B cell (primary cell): ENCODE data around the gene TGDS. TPM values are rescaled to one million over a fixed set of nuclear protein-coding genes. Genes with fewer than 3 reads are reported as not detected.

Experiments used
- ATAC-seq: fragments of 200-7000 bp; cut with Tn5 transposase; one replicate; pipeline ENCODE4 v1.10.0; 2021; ENCODE audit warnings: low read depth, mild to moderate bottlenecking, moderate number of reproducible peaks, moderate library complexity
- CTCF ChIA-PET: fragments of 350-600 bp; sonication (Branson Sonifier 250); formaldehyde crosslinking; loops from one replicate; lab custom pipeline; 2021; ENCODE audit warnings: antibody characterized with exemption, inconsistent platforms; lab: Charles Lee
- POLR2A ChIA-PET: fragments of 350-600 bp; sonication (Branson Sonifier 250); formaldehyde crosslinking; loops from one replicate; lab custom pipeline; 2021; ENCODE audit warnings: antibody characterized with exemption; lab: Charles Lee
- DNase-seq: peaks from one replicate; pipeline ENCODE4 v3.0.0; 2013
- H2AFZ ChIP-seq: 2 replicates; pipeline ENCODE4 v1.6.1; 2012; ENCODE audit warnings: mild to moderate bottlenecking, low read depth, low read length; ENCODE audit not compliant: insufficient read depth, poor library complexity, severe bottlenecking
- H3K27ac ChIP-seq, 2 donors: 1 replicate in 1 of 2; 2 replicates in 1 of 2; pipeline ENCODE4 v1.5.1; 2012 to 2013; ENCODE audit warnings: low read length in 2 of 2, mild to moderate bottlenecking in 2 of 2, moderate library complexity in 1 of 2
- H3K27me3 ChIP-seq, 4 experiments: fragments of 200-600 bp in 1 of 4; sonication (generic) in 1 of 4; replicated peaks in 1 of 4; 1 replicate in 2 of 4; 2 replicates in 2 of 4; pipeline versions ENCODE4 v1.6.1 to v1.7.0; 2013 to 2016; ENCODE audit warnings: low read length in 3 of 4, mild to moderate bottlenecking in 2 of 4, mixed read lengths in 1 of 4, moderate library complexity in 1 of 4; ENCODE audit not compliant: insufficient read depth in 4 of 4, control insufficient read depth in 3 of 4; ENCODE audit errors: control extremely low read depth in 1 of 4
- H3K36me3 ChIP-seq, 2 experiments: replicated peaks in 1 of 2; 1 replicate in 1 of 2; 2 replicates in 1 of 2; pipeline versions ENCODE4 v1.6.1 to v1.7.1; 2013; ENCODE audit warnings: low read length in 1 of 2; ENCODE audit not compliant: insufficient read depth in 2 of 2, control insufficient read depth in 1 of 2; ENCODE audit errors: control extremely low read depth in 1 of 2, extremely low read depth in 1 of 2
- H3K4me1 ChIP-seq, 2 donors: fragments of 200-600 bp in 1 of 2; sonication (generic) in 1 of 2; 1 replicate in 1 of 2; 2 replicates in 1 of 2; pipeline versions ENCODE4 v1.5.1 to v1.6.1; 2013 to 2017; ENCODE audit warnings: low read length in 2 of 2; ENCODE audit not compliant: control insufficient read depth in 2 of 2, insufficient read depth in 2 of 2
- H3K4me2 ChIP-seq: replicated peaks from 2 replicates; pipeline ENCODE3; 2012; ENCODE audit warnings: mild to moderate bottlenecking, low read depth, low read length; ENCODE audit not compliant: poor library complexity, severe bottlenecking
- H3K4me3 ChIP-seq, 5 experiments: fragments of 200-600 bp in 1 of 5; sonication (generic) in 1 of 5; 1 replicate in 3 of 5; 2 replicates in 2 of 5; pipeline versions ENCODE4 v1.5.1 to v1.7.0; 2011 to 2016; ENCODE audit warnings: low read length in 4 of 5, mild to moderate bottlenecking in 4 of 5, low read depth in 2 of 5, control low read depth in 1 of 5, moderate library complexity in 1 of 5; ENCODE audit not compliant: insufficient read depth in 1 of 5; ENCODE audit errors: control extremely low read depth in 1 of 5, extremely low read depth in 1 of 5
- H3K79me2 ChIP-seq: fragments of 200-600 bp; sonication (generic); one replicate; pipeline ENCODE4 v1.6.0; 2016; ENCODE audit warnings: low read length; ENCODE audit not compliant: control insufficient read depth, insufficient read depth
- H3K9ac ChIP-seq: fragments of 200-600 bp; sonication (generic); 2 replicates; pipeline ENCODE4 v1.6.1; 2017; ENCODE audit warnings: mild to moderate bottlenecking, low read length, moderate library complexity
- H3K9me3 ChIP-seq, 3 donors: one replicate each; pipeline versions ENCODE4 v1.6.1 to v1.7.1; 2013; ENCODE audit warnings: low read length in 2 of 3; ENCODE audit not compliant: control insufficient read depth in 2 of 3, insufficient read depth in 1 of 3; ENCODE audit errors: control extremely low read depth in 1 of 3
- H4K20me1 ChIP-seq: 2 replicates; pipeline ENCODE4 v1.6.0; 2012; ENCODE audit warnings: mild to moderate bottlenecking, low read length; ENCODE audit not compliant: insufficient read depth, control insufficient read depth, poor library complexity, severe bottlenecking
- H3K27ac Mint-ChIP-seq: one replicate; pipeline ENCODE4 v1.8.0; 2021; ENCODE audit warnings: mixed read lengths
- H3K27me3 Mint-ChIP-seq: one replicate; pipeline ENCODE4 v1.8.0; 2021; ENCODE audit warnings: mixed read lengths
- H3K4me1 Mint-ChIP-seq: one replicate; pipeline ENCODE4 v1.8.0; 2021; ENCODE audit warnings: mixed read lengths
- H3K4me3 Mint-ChIP-seq: one replicate; pipeline ENCODE4 v1.8.0; 2021; ENCODE audit warnings: mixed read lengths
- H3K9me3 Mint-ChIP-seq: one replicate; pipeline ENCODE4 v1.8.0; 2022; ENCODE audit warnings: mixed read lengths; ENCODE audit not compliant: insufficient read depth
- CTCF ChIP-seq: fragments of 200-600 bp; IDR thresholded peaks from one replicate; pipeline ENCODE4 v1.8.0; 2022; ENCODE audit warnings: antibody characterized with exemption, mild to moderate bottlenecking
- EZH2 ChIP-seq: IDR thresholded peaks from 2 replicates; pipeline ENCODE4 v1.6.1; 2012; ENCODE audit warnings: borderline replicate concordance, low read depth, mild to moderate bottlenecking, moderate library complexity, low read length; ENCODE audit not compliant: insufficient read depth, poor library complexity, severe bottlenecking
- WGBS: methylation state at CpG from one replicate; pipeline ENCODE4 v1.1.5; 2013; ENCODE audit warnings: missing lambda C conversion rate; ENCODE audit not compliant: insufficient coverage; 5-methylcytosine and 5-hydroxymethylcytosine counted together
- intact Hi-C: fragments of 100-400 bp; cut with micrococcal nuclease; formaldehyde crosslinking; loops from one replicate; pipeline ENCODE4 v1.10.0; 2022
- polyA plus RNA-seq: library from polyadenylated mRNA; depleted of rRNA; stranded (reverse); fragments of >200 nt; gene quantifications from 2 replicates; pipeline ENCODE4 v1.2.3, GENCODE V29; 2012
- total RNA-seq, 2 donors: library from RNA; stranded (reverse); fragments of 120-200 nt in 1 of 2; gene quantifications; 1 replicate in 1 of 2; 2 replicates in 1 of 2; pipeline versions ENCODE4 v1.2.3 to v1.2.4, GENCODE V29; 2013 to 2022

The TGDS gene
- total and polyA plus RNA-seq, 2 donors (not counting 1 experiment from before 2014, with no cell fraction given) = 11.7 to 14.7 TPM

GRCh38 chr13:94598281-94598680, 2.3 kb upstream of the TGDS start:
- no peaks in the 10 kb centered on the region for H4K20me1 ChIP-seq
- DNase-seq (no peak), ATAC-seq (no peak)
- Mint-ChIP-seq H3K27ac (no peak overlapping the region), H3K4me1 (peaks cover 49% of the 10 kb centered on the region), H3K27me3 (no peaks in the 10 kb centered on the region), H3K9me3 (peaks cover 2% of the 10 kb centered on the region), H3K4me3 (no peak overlapping the region)
- POLR2A ChIA-PET = no interaction called here
- no peak overlapping the region for H3K9ac ChIP-seq
- intact Hi-C loops = no loop called here
- H3K27ac ChIP-seq = no peak overlapping the region
- H3K9me3 ChIP-seq = no peaks in the 10 kb centered on the region
- no peak overlapping the region for H3K4me2 ChIP-seq
- no peaks in the 10 kb centered on the region for H3K27me3 ChIP-seq
- CTCF ChIA-PET = no interaction called here
- H2AFZ ChIP-seq = no peak overlapping the region
- peaks cover 28% of the 10 kb centered on the region for H3K79me2 ChIP-seq
- TF ChIP-seq EZH2 = no peak
- TF ChIP-seq CTCF = no peak
- no peak overlapping the region for H3K4me3 ChIP-seq
- WGBS = no CpG with 5 or more reads among the region's 3 CpGs
- no peaks in the 10 kb centered on the region for H3K36me3 ChIP-seq
- peaks cover 27 to 33% of the 10 kb centered on the region in 2 donors for H3K4me1 ChIP-seq

GRCh38 chr13:94596575-94596971, 621 bp upstream of the TGDS start:
- Histone ChIP-seq H3K27me3 (no peaks in the 10 kb centered on the region), H3K79me2 (peaks cover 35% of the 10 kb centered on the region), H3K36me3 (peaks cover 5 to 9% of the 10 kb centered on the region in 2 experiments), H3K9me3 (no peaks in the 10 kb centered on the region), H2AFZ (peak overlapping the region; percentile 92), H3K4me3 (peak overlapping the region; percentile 88 to 99 (median 98)), H3K4me2 (peak overlapping the region; percentile 71), H3K27ac (peak overlapping the region in 1 of 2 donors; percentile 71), H3K4me1 (peaks cover 19 to 30% of the 10 kb centered on the region in 2 donors), H4K20me1 (no peaks in the 10 kb centered on the region), H3K9ac (peak overlapping the region; percentile 81)
- H3K4me1 Mint-ChIP-seq = peaks cover 39% of the 10 kb centered on the region
- peaks cover 2% of the 10 kb centered on the region for H3K9me3 Mint-ChIP-seq
- ChIA-PET CTCF (interaction anchor here (1.3 to 1.7 kb wide), 3 partner anchors 9 to 47 kb away, joined by 5 to 10 read pairs (median 7); no protein-coding TSS in a partner anchor), POLR2A (interaction anchor here (2.2 kb wide), 1 partner anchor 47 kb away, joined by 32 read pairs; no protein-coding TSS in a partner anchor)
- H3K27me3 Mint-ChIP-seq = no peaks in the 10 kb centered on the region
- intact Hi-C loops = loop anchor here (1.0 kb wide), 1 partner anchor 47 kb away; no protein-coding TSS in a partner anchor
- WGBS = 77% methylated on average over 15 of the region's 20 CpGs
- no peak for DNase-seq
- H3K27ac Mint-ChIP-seq = no peak overlapping the region
- H3K4me3 Mint-ChIP-seq = peak overlapping the region; percentile 89
- ATAC-seq = no peak
- TF ChIP-seq EZH2 (no peak), CTCF (no peak)
